Calu3 (cell line): ENCODE results near the gene PLEKHG4B. TPM values are rescaled to one million over a fixed set of nuclear protein-coding genes. Genes with fewer than 3 reads are reported as not detected.
"Not testable (repeated sequence)": the region's sequence is repeated elsewhere in the genome, so short reads cannot be mapped to it uniquely, and the experiment has no call there.

Source experiments
- BruUV-seq: library from RNA; stranded (reverse); fragments of 400-500 nt; replicated peaks from 2 replicates; lab custom pipeline; 2021; lab: Mats Ljungman, UMichigan
- CTCF ChIA-PET: fragments of 300-600 bp; sonication (Branson Sonifier 250); formaldehyde crosslinking; loops from one replicate; lab custom pipeline; 2022; ENCODE audit warnings: antibody characterized with exemption; lab: Charles Lee
- DNase-seq: peaks from one replicate; pipeline ENCODE4 v3.0.0; 2022
- H3K27ac Mint-ChIP-seq: one replicate; pipeline ENCODE4 v1.8.0; 2022; ENCODE audit warnings: mixed read lengths; ENCODE audit not compliant: unreplicated experiment
- H3K27me3 Mint-ChIP-seq: one replicate; pipeline ENCODE4 v1.8.0; 2022; ENCODE audit warnings: mixed read lengths; ENCODE audit not compliant: unreplicated experiment
- H3K36me3 Mint-ChIP-seq: one replicate; pipeline ENCODE4 v1.8.0; 2022; ENCODE audit warnings: mild to moderate bottlenecking, moderate library complexity, mixed read lengths; ENCODE audit not compliant: insufficient read depth, unreplicated experiment
- H3K4me1 Mint-ChIP-seq: one replicate; pipeline ENCODE4 v1.8.0; 2022; ENCODE audit warnings: mild to moderate bottlenecking, low read depth, mixed read lengths; ENCODE audit not compliant: unreplicated experiment
- H3K4me3 Mint-ChIP-seq: one replicate; pipeline ENCODE4 v1.8.0; 2022; ENCODE audit warnings: mild to moderate bottlenecking, low read depth, moderate library complexity, mixed read lengths; ENCODE audit not compliant: unreplicated experiment
- H3K9me3 Mint-ChIP-seq: one replicate; pipeline ENCODE4 v1.8.0; 2022; ENCODE audit warnings: low read depth, mixed read lengths; ENCODE audit not compliant: unreplicated experiment
- intact Hi-C: fragments of 100-400 bp; cut with micrococcal nuclease; formaldehyde crosslinking; loops from one replicate; pipeline ENCODE4 v1.10.0; 2022; ENCODE audit not compliant: unreplicated experiment
- total RNA-seq: library from RNA; stranded (reverse); gene quantifications from 2 replicates; pipeline ENCODE4 v1.2.3, GENCODE V29; 2022
- TF ChIP-seq, protein P1 (sequence below): fragments of 200-600 bp; IDR thresholded peaks from one replicate; pipeline ENCODE4 v1.8.0; 2022; ENCODE audit warnings: antibody characterized with exemption; ENCODE audit not compliant: unreplicated experiment

The PLEKHG4B gene
- total RNA-seq, 1 experiment from 2014 or later = 1.7 TPM

DNA sequence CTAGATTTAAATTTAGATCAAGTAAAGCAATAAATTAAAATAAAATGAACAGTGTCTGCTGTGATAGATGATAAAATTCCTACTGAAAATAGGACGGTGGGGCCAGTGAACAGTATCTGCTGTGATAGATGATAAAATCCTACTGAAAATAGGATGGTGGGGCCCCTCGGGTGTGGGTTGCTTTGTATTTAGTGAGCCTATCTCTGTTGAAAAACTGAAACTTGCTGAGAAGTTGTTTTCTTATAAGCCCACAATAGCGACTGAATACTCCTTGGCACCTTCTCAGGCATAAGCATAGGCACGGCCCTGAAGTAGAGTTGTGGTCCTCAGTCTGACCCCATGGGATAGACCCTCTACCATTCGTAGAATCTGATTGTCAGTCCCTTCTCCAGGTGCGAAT, 131.8 kb downstream of the PLEKHG4B start:
- H3K27me3 Mint-ChIP-seq = no peaks in the 10 kb centered on the region
- BruUV-seq = no TSS peak
- no peak overlapping the region for H3K4me3 Mint-ChIP-seq
- H3K4me1 Mint-ChIP-seq = peaks cover 22% of the 10 kb centered on the region
- peaks cover 51% of the 10 kb centered on the region for H3K36me3 Mint-ChIP-seq
- no peak overlapping the region for H3K27ac Mint-ChIP-seq
- intact Hi-C loops = no loop called here
- CTCF ChIA-PET = no interaction called here
- TF ChIP-seq, protein P1, sequence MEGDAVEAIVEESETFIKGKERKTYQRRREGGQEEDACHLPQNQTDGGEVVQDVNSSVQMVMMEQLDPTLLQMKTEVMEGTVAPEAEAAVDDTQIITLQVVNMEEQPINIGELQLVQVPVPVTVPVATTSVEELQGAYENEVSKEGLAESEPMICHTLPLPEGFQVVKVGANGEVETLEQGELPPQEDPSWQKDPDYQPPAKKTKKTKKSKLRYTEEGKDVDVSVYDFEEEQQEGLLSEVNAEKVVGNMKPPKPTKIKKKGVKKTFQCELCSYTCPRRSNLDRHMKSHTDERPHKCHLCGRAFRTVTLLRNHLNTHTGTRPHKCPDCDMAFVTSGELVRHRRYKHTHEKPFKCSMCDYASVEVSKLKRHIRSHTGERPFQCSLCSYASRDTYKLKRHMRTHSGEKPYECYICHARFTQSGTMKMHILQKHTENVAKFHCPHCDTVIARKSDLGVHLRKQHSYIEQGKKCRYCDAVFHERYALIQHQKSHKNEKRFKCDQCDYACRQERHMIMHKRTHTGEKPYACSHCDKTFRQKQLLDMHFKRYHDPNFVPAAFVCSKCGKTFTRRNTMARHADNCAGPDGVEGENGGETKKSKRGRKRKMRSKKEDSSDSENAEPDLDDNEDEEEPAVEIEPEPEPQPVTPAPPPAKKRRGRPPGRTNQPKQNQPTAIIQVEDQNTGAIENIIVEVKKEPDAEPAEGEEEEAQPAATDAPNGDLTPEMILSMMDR = no peak
- H3K9me3 Mint-ChIP-seq = no peaks in the 10 kb centered on the region
- DNase-seq = no peak

DNA sequence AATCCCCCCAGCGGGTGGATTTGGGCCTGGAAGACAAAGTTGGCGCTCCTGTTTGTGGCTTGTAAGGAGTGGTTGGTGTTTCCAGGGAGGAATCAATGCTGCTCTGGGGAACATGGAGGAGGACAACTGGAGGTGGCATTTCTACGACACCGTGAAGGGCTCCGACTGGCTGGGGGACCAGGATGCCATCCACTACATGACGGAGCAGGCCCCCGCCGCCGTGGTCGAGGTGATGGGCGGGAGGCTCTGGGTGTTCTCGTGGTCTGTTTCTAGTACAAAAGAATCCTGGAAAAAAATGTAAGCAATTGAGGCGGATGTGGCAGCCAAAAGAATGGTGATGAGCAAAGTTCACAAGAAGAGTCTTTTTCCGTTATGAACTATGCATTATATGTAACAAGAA, 133.4 kb downstream of the PLEKHG4B start:
- TF ChIP-seq, protein P1 = no peak
- BruUV-seq = no TSS peak
- intact Hi-C loops = no loop called here
- no peak for DNase-seq
- Mint-ChIP-seq H3K36me3 (peaks cover 46% of the 10 kb centered on the region), H3K27ac (no peak overlapping the region), H3K4me3 (no peak overlapping the region), H3K4me1 (peaks cover 13% of the 10 kb centered on the region), H3K9me3 (no peaks in the 10 kb centered on the region), H3K27me3 (no peaks in the 10 kb centered on the region)
- CTCF ChIA-PET = no interaction called here

DNA sequence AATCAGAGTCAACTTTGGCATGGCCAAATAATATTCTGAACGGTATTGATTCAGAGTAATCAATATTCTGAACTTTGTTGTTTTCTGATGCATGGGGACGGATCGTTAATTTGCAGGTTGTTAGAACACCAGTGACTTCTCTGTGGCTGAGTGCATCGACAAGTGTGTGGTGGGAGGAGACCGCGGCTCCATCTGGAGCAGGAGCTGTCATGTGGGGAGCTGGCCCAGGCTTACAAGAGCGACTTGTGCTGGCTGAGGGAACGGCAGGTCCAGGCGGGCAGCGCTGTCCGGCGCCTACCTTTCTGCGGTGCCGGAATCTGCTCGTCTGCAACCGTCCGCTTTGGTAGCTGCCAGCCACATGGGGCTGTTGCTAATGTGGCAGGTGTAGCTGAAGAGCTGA, 135.4 kb downstream of the PLEKHG4B start:
- intact Hi-C loops, H3K4me1 Mint-ChIP-seq, H3K27ac Mint-ChIP-seq, BruUV-seq, H3K4me3 Mint-ChIP-seq, H3K9me3 Mint-ChIP-seq, DNase-seq, H3K27me3 Mint-ChIP-seq, CTCF ChIA-PET: not testable (repeated sequence)
- peaks cover 51% of the 10 kb centered on the region for H3K36me3 Mint-ChIP-seq

DNA sequence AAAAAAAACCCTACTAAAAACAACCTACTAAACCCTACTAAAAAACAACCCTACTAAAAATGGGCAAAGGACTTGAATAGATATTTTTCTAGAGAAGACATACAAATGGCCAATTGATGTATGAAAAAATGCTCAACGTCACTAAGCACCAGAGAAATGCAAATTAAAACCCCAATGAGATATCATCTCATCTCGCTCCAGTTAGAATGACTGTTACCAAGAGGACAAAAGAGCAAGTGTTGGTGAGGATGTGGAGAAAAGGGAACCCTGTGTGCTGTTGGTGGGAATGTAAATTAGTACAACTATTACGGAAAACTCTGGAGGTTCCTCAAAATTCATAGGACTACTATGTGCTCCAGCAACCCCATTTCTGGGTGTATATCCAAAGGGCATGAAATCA, 136.9 kb downstream of the PLEKHG4B start:
- DNase-seq = no peak
- Mint-ChIP-seq H3K36me3 (peaks cover 57% of the 10 kb centered on the region), H3K4me3 (no peak overlapping the region), H3K9me3 (no peaks in the 10 kb centered on the region), H3K4me1 (no peaks in the 10 kb centered on the region), H3K27me3 (no peaks in the 10 kb centered on the region), H3K27ac (no peak overlapping the region)
- CTCF ChIA-PET = no interaction called here
- intact Hi-C loops = no loop called here
- no TSS peak for BruUV-seq
- TF ChIP-seq, protein P1 = no peak

DNA sequence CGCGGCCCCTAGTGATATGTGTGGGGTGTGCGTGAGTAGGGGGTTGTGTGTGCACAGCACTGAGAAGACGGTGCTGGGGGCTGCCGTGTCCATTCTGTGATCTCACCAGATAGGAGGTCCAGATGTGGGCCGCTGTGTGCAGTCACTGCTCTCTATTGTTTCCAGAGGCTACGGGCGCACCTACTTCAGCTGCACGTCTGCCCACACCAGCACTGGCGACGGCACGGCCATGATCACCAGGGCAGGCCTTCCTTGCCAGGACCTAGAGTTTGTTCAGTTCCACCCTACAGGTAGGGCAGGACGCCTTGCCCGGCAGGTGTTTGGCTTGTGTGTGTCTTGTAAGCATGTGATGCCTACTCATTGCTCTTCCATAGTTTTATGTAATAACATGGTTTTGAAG, 138.7 kb downstream of the PLEKHG4B start:
- Mint-ChIP-seq H3K4me1 (no peaks in the 10 kb centered on the region), H3K27me3 (no peaks in the 10 kb centered on the region), H3K27ac (no peak overlapping the region), H3K9me3 (no peaks in the 10 kb centered on the region), H3K4me3 (no peak overlapping the region), H3K36me3 (peaks cover 53% of the 10 kb centered on the region)
- BruUV-seq = no TSS peak
- TF ChIP-seq, protein P1 = no peak
- intact Hi-C loops = no loop called here
- CTCF ChIA-PET = no interaction called here
- DNase-seq = no peak
